CD4-positive, alpha-beta T cell treated with Interleukin-17A for 4 hours (primary cell): Measurements from ENCODE around the gene SLC41A3.

Experiments
- DNase-seq: peaks from one replicate; pipeline ENCODE4 v3.0.0-alpha.2; 2020; ENCODE audit warnings: mixed read lengths

SLC41A3 gene

GRCh38 chr3:126119008-126119675 is 35.2 kb upstream of the SLC41A3 start:
- DNase-seq = no peak

GRCh38 chr3:126118591-126118990 is 34.7 kb upstream of the SLC41A3 start:
- no peak for DNase-seq

GRCh38 chr3:126117786-126118185 is 33.9 kb upstream of the SLC41A3 start:
- no peak for DNase-seq

GRCh38 chr3:126117212-126117611 is 33.3 kb upstream of the SLC41A3 start:
- no peak for DNase-seq

- no peak for DNase-seq
Measured at GRCh38 chr3:126116526-126116925, 32.6 kb upstream of the SLC41A3 start.

- no peak for DNase-seq
Measured at GRCh38 chr3:126114443-126115386, 30.8 kb upstream of the SLC41A3 start.

GRCh38 chr3:126113733-126114442 is 30.0 kb upstream of the SLC41A3 start:
- DNase-seq = no peak

- DNase-seq = no peak
Measured at GRCh38 chr3:126113238-126113555, 29.3 kb upstream of the SLC41A3 start.

- no peak for DNase-seq
Measured at GRCh38 chr3:126112531-126113237, 28.8 kb upstream of the SLC41A3 start.

- no peak for DNase-seq
Measured at GRCh38 chr3:126111566-126112475, 27.9 kb upstream of the SLC41A3 start.

GRCh38 chr3:126111126-126111551 is 27.2 kb upstream of the SLC41A3 start:
- no peak for DNase-seq

- DNase-seq = no peak
Measured at GRCh38 chr3:126110431-126111125, 26.7 kb upstream of the SLC41A3 start.

GRCh38 chr3:126109880-126110235 is 25.9 kb upstream of the SLC41A3 start:
- DNase-seq = no peak

GRCh38 chr3:126109146-126109879 is 25.4 kb upstream of the SLC41A3 start:
- no peak for DNase-seq

- no peak for DNase-seq
Measured at GRCh38 chr3:126108676-126109050, 24.7 kb upstream of the SLC41A3 start.

GRCh38 chr3:126107957-126108675 is 24.2 kb upstream of the SLC41A3 start:
- DNase-seq = no peak

GRCh38 chr3:126107203-126107939 is 23.4 kb upstream of the SLC41A3 start:
- no peak for DNase-seq

GRCh38 chr3:126106336-126107202 is 22.6 kb upstream of the SLC41A3 start:
- DNase-seq = no peak
